GM06990 (cell line): ENCODE results near the gene TAF3.

ENCODE experiments used
- DNase-seq: peaks from one replicate; pipeline ENCODE4 v3.0.0-alpha.2; 2011; ENCODE audit not compliant: insufficient read length; ENCODE audit errors: extremely low read depth
- H3K27me3 ChIP-seq: replicated peaks from 2 replicates; pipeline ENCODE4 v1.6.0; 2011; ENCODE audit warnings: low read length; ENCODE audit not compliant: control insufficient read depth, insufficient read depth
- H3K36me3 ChIP-seq: 2 replicates; pipeline ENCODE4 v1.5.1; 2011; ENCODE audit warnings: low read length; ENCODE audit not compliant: control insufficient read depth, insufficient read depth
- H3K4me3 ChIP-seq: replicated peaks from 2 replicates; pipeline ENCODE4 v1.5.1; 2011; ENCODE audit warnings: low read depth, mild to moderate bottlenecking, control low read depth, low read length
- CTCF ChIP-seq: IDR thresholded peaks from 2 replicates; pipeline ENCODE4 v1.5.1; 2011; ENCODE audit warnings: low read length, control low read depth, mild to moderate bottlenecking, inconsistent platforms; ENCODE audit not compliant: insufficient read depth, poor library complexity, severe bottlenecking

Gene TAF3

GRCh38 chr10:7998831-7999230, 180.5 kb downstream of the TAF3 start:
- no peak overlapping the region for H3K4me3 ChIP-seq
- TF ChIP-seq CTCF, result no peak
- no peaks in the 10 kb centered on the region for H3K36me3 ChIP-seq

GRCh38 chr10:8004469-8005000, 186.2 kb downstream of the TAF3 start:
- H3K4me3 ChIP-seq, result no peak overlapping the region
- DNase-seq, result no peak
- TF ChIP-seq CTCF, result no peak
- no peaks in the 10 kb centered on the region; the same call in 1 of the 2 replicates for H3K36me3 ChIP-seq
- no peaks in the 10 kb centered on the region for H3K27me3 ChIP-seq

More at GRCh38 chr10:7998831-7999230, 180.5 kb downstream of the TAF3 start:
- no peak for DNase-seq
- no peaks in the 10 kb centered on the region for H3K27me3 ChIP-seq

GRCh38 chr10:8006274-8006999, 188.1 kb downstream of the TAF3 start:
- no peak for DNase-seq
- no peak overlapping the region for H3K4me3 ChIP-seq
- H3K27me3 ChIP-seq, result no peaks in the 10 kb centered on the region
- H3K36me3 ChIP-seq, result peaks cover 2% of the 10 kb centered on the region
- TF ChIP-seq CTCF, result no peak

- peaks cover 5% of the 10 kb centered on the region for H3K36me3 ChIP-seq
- H3K4me3 ChIP-seq, result no peak overlapping the region
- DNase-seq, result no peak
- TF ChIP-seq CTCF, result no peak
- no peaks in the 10 kb centered on the region for H3K27me3 ChIP-seq
Observed at GRCh38 chr10:8009031-8009430, 190.7 kb downstream of the TAF3 start.

GRCh38 chr10:8013006-8013405, 194.7 kb downstream of the TAF3 start:
- H3K4me3 ChIP-seq, result no peak overlapping the region
- DNase-seq, result no peak
- no peak for TF ChIP-seq CTCF
- peaks cover 9% of the 10 kb centered on the region for H3K36me3 ChIP-seq
- no peaks in the 10 kb centered on the region for H3K27me3 ChIP-seq
